Vagina (tissue), 2 donors: ENCODE data around the gene AP2M1.

ENCODE experiments used
- POLR2A ChIP-seq, 2 donors: fragments of 450-650 bp; IDR thresholded peaks; one replicate each; pipeline ENCODE4 v1.6.1; 2017; ENCODE audit warnings: antibody characterized with exemption in 2 of 2, mild to moderate bottlenecking in 2 of 2, moderate library complexity in 2 of 2
- POLR2AphosphoS5 ChIP-seq, 2 donors: sonication (generic); formaldehyde crosslinking; IDR thresholded peaks; one replicate each; pipeline ENCODE4 v1.9.0; 2017; ENCODE audit warnings: antibody characterized with exemption in 2 of 2, mild to moderate bottlenecking in 2 of 2, low read depth in 1 of 2; ENCODE audit not compliant: insufficient read depth in 1 of 2
- TF ChIP-seq, protein P1 (sequence below), 3 experiments: fragments of 450-650 bp in 2 of 3; fragments of 200-600 bp in 1 of 3; sonication (generic) in 1 of 3; IDR thresholded peaks; one replicate each; pipeline ENCODE4 v1.5.1; 2017 to 2019; ENCODE audit warnings: antibody characterized with exemption in 3 of 3, mild to moderate bottlenecking in 2 of 3, moderate library complexity in 2 of 3

DNA sequence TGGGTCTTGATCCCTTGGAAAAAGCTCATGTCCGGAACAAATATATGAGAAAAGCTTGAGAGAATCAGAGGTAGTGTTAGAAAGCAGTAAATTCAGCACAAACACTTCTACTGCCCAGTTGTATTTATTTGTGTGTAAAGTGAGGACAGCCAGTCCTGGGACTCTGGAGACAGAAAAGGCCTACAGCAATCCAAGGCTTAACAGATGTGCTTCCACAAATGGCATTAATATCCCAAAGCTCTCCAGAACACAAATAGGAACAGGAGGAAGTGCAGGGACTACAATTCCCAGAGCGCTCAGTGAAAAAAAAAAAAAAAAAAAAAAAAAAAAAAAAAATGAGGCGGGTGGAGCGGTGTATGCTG lies 390 bp upstream of the AP2M1 start:
- TF ChIP-seq, protein P1, sequence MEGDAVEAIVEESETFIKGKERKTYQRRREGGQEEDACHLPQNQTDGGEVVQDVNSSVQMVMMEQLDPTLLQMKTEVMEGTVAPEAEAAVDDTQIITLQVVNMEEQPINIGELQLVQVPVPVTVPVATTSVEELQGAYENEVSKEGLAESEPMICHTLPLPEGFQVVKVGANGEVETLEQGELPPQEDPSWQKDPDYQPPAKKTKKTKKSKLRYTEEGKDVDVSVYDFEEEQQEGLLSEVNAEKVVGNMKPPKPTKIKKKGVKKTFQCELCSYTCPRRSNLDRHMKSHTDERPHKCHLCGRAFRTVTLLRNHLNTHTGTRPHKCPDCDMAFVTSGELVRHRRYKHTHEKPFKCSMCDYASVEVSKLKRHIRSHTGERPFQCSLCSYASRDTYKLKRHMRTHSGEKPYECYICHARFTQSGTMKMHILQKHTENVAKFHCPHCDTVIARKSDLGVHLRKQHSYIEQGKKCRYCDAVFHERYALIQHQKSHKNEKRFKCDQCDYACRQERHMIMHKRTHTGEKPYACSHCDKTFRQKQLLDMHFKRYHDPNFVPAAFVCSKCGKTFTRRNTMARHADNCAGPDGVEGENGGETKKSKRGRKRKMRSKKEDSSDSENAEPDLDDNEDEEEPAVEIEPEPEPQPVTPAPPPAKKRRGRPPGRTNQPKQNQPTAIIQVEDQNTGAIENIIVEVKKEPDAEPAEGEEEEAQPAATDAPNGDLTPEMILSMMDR (IDR thresholded peaks at IDR 0.05), result no peak
- no peak for TF ChIP-seq POLR2A (IDR thresholded peaks at IDR 0.05)
- TF ChIP-seq POLR2AphosphoS5 (IDR thresholded peaks at IDR 0.05; ENCODE audit: insufficient read depth in 1 of 2, low read depth in 1 of 2), result no peak
